GM20000 (cell line): ENCODE results near the gene ZNF814.

ENCODE experiments used
- DNase-seq: peaks from one replicate; pipeline ENCODE4 v3.0.0; 2012; ENCODE audit warnings: low spot score
- TF ChIP-seq, protein P1 (sequence below): IDR thresholded peaks from 2 replicates; pipeline ENCODE4 v1.5.1; 2012; ENCODE audit warnings: mild to moderate bottlenecking, control low read depth; ENCODE audit errors: extremely low read depth, missing control alignments

Gene ZNF814

GRCh38 chr19:57888560-57889231 is at the start of gene ZNF814:
Gene ZNF814, minus strand, starts transcription at chr19:57889037. Its CDS starts 235 bp downstream, at chr19:57888802.
- TF ChIP-seq, protein P1, sequence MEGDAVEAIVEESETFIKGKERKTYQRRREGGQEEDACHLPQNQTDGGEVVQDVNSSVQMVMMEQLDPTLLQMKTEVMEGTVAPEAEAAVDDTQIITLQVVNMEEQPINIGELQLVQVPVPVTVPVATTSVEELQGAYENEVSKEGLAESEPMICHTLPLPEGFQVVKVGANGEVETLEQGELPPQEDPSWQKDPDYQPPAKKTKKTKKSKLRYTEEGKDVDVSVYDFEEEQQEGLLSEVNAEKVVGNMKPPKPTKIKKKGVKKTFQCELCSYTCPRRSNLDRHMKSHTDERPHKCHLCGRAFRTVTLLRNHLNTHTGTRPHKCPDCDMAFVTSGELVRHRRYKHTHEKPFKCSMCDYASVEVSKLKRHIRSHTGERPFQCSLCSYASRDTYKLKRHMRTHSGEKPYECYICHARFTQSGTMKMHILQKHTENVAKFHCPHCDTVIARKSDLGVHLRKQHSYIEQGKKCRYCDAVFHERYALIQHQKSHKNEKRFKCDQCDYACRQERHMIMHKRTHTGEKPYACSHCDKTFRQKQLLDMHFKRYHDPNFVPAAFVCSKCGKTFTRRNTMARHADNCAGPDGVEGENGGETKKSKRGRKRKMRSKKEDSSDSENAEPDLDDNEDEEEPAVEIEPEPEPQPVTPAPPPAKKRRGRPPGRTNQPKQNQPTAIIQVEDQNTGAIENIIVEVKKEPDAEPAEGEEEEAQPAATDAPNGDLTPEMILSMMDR: peak; percentile 19
- DNase-seq: peak; percentile 64

DNA sequence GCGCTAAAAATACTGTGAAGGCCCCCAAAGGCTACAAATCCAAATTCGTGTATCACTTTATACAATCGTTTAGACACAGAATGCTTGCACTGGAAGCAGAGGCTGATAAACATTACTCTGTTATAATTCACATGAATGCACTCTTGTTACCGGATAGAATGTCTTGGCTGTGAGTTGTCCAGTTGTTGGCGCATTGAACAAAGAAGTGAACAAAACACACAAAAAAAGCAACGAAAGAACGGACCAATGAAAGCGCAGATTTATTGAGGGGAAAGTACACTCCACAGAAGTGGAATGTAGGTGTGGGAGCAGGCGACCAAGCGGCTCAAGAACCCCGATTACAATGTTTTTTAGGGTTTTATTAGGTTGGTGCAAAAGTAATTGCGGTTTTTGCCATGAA is 46.9 kb upstream of the ZNF814 start:
- DNase-seq: no peak
- TF ChIP-seq, protein P1: no peak

DNA sequence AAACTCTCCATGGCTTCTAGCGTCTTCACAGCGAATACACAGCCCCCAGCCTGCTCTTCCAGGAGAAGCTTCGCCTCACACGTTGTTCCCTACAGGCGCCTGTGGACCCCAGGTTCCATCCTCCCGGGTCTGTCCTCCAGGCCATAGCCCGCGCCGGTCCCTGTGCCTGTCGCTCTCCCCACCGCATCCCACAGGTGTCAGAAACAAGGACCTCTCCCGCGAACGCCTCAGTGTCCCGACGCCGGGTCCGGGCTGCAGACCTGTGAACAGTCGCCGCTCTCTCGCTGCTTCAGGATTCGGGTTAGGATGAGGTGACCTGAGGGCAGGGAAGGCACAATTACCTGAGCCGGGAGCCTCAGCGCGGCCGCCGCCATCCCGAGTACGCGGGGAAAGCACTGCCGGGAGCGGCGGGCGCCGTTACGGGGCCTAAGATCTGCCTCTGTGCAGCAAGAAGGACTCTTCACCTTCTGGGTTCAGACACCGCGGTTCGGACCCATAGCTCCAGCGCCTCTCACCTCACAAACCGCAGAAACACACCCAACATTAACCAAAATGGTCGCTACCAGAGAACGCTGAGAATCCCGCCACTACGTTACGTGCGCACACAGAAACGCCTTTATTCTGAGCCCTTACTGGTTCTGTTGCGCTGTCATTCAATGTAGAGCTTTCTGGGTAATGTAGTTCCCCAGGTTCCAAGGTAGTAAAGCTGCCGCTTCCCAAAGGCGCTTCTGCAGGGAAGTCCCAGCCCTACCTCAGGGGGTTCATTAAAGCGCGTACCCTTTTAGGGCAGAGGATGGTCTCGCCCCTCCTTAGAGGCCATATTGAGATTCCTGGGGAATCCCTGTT is 46.2 kb upstream of the ZNF814 start, which contains the start of gene ZNF418:
TSS of gene ZNF418 (minus strand) at position 583 of the 846 bp plus-strand sequence. CDS start 1,580 bp downstream, outside the sequence.
- TF ChIP-seq, protein P1: no peak
- DNase-seq: peak; percentile 64

- TF ChIP-seq, protein P1: no peak
- DNase-seq: no peak
Observed at GRCh38 chr19:57927587-57927986, 38.8 kb upstream of the ZNF814 start.

DNA sequence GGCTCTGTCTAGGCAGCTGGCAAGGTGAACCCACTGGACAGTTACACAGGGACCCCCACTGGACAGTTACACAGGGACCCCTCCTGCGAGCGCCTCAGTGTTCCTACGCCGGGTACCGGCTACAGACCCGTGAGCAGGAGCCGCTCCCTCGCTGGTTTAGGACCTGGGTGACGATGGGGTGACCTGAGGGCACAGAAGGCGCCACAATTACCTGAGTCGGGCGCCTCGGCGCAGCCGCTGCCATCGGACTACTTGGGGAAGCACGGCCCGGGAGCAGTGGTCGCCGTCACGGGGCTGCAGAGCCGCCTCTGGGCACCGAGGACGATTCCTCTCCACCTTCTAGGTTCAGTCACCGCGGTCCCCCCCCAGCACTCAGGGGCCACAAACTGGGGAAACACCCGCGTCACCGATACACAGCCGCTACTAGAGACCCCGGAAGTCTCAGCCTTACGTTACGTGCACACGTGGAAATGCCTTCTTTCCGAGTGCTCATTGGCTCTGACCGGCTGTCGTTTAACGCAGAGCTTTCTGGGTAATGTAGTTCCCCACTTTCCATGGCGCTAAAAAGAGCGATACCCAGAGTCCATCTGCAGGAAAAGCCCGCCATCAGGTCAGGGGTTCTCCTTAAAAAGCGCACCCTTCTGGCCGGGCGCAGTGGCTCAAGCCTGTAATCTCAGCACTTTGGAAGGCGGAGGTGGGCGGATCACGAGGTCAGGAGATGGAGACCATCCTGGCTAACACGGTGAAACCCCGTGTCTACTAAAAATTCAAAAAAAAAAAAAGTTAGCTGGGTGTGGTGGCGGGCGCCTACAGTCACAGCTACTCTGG is 27.5 kb upstream of the ZNF814 start, which contains the start of gene ZNF417:
TSS of gene ZNF417 (minus strand) at position 425 of the 828 bp plus-strand sequence. CDS start at position 244, 181 bp downstream.
- peak; percentile 86 for DNase-seq

GRCh38 chr19:57914531-57914930 is 25.7 kb upstream of the ZNF814 start:
- TF ChIP-seq, protein P1: no peak
- DNase-seq: no peak

GRCh38 chr19:57907394-57907793 is 18.6 kb upstream of the ZNF814 start:
- TF ChIP-seq, protein P1: no peak
- DNase-seq: no peak
